ACHN (cell line): Measurements from ENCODE around the gene SYMPK.
"Not testable (repeated sequence)": the region's sequence is repeated elsewhere in the genome, so short reads cannot be mapped to it uniquely, and the experiment has no call there.

Experiments
- DNase-seq: peaks from one replicate; pipeline ENCODE4 v3.0.0-alpha.2; 2015
- in situ Hi-C: cut with HindIII; loops from 2 replicates; pipeline ENCODE4 v1.10.0; 2017; ENCODE audit warnings: low sequenced_read_pairs, low pct_ligation_motif_present, low pct_unique_long_range_greater_than_20kb

The SYMPK gene

DNA sequence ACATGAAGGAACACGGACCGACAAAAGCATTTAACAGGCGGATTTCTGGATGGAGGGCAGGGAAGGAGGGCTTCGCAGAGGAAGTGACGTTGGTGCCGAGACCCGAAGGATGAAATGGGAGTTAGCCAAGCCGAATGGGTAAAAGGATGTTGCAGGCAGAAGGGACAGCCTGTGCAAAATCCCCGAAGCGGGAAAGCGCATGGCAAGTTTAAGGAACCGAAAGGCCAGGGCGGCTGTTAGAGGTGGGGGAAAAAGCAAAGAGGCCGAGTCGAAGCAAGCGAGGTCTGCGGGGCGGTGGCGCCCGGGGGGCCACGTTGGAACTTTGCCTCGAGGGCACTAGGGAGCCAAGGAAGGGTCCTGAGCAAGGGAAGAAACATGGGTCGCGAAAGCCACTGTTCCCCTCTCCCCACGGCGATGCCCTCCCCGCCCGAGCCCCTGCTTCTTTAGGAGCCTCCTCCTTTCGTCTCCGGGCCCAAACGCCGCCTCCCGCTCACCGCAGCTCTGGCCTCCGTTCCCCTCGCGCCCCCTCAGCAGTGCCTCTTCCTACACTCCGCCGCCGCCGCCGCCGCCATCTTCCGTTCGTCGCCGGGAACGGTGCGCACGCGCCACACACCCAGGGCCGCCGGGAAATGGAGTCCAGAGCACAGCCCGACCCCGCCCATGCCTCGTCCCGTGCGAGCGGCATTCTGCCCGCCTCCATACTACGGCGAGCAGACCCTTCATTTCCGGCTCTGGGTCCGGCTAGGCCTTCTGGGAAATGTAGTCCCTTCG is at the start of gene SYMPK:
Gene SYMPK, minus strand, starts transcription at position 584 of the 771 bp plus-strand sequence. CDS start 8,652 bp downstream, outside the sequence.
- in situ Hi-C loops = no loop called here
- DNase-seq = peak; percentile 96

DNA sequence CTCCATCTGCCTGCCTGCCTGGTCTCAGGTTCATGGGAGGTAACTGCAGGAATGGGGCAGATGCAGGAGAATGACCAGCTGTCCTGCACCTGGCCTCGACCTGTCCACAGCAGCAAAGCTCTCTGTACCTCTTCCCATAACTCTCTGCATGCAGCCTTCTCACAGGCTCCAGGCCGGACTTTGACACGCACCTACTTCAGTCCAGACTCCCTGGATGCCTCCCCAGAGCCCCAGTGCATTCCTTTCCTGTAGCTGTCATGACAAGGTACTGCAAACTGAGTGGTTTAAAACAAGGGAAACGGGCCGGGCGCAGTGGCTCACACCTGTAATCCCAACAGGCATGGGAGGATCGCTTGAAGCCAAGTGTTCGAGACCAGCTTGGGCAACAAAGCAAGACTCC is 48.3 kb upstream of the SYMPK start:
- in situ Hi-C loops = no loop called here
- DNase-seq = no peak

DNA sequence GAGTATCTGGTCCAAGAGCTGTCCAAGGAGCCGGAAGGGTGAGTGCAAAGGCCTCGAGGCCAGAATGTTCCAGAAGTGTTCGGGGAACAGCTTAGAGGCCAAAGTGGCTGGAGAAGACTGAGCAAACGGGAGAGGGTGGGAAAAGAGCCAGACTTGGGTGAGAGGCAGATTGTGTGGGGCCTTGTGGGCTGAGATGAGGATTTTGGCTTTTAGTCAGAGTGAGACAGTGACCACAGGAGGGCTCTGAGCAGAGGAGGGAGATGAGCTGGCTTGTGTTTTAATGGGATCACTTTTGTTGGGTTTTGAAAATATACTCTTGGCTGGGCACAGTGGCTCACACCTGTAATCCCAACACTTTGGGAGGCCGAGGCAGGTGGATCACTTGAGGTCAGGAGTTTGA is 46.0 kb upstream of the SYMPK start:
- no peak for DNase-seq
- in situ Hi-C loops = no loop called here

DNA sequence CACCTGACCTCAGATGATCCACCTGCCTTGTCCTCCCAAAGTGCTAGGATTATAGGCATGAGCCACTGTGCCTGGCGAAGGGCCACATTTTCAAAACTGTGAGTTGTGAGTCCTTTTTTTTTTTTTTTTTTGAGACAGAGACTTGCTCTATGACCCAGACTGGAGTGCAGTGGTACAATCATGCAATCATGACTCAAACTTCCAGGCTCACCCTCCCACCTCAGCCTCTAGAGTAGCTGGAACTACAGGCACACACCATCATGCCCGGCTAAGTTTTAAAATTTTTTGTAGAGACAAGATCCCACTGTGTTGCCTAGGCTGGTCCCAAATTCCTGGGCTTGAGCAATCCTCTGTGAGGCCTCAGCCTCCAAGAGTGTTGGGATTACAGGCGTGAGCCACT is 43.3 kb upstream of the SYMPK start:
- DNase-seq = no peak
- in situ Hi-C loops = no loop called here

DNA sequence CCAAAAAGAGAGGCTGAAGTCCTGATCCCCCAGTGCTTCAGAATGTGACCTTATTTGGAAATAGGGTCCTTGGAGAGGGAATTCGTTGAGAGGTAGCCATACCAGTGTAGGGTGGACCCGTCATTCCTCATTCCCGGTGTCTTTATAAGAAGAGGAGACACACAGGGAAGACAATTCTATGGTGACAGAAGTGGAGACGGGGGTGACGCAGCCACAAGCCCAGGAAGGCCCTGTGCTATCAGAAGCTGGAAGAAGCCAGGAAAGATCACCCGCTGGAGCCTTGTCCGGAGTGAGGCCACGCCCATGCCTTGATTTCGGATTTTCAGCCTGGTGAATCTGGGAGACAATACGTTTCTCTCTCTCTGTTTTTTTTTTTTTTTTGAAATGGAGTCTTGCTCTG is 42.1 kb upstream of the SYMPK start:
- no peak for DNase-seq
- in situ Hi-C loops = no loop called here

DNA sequence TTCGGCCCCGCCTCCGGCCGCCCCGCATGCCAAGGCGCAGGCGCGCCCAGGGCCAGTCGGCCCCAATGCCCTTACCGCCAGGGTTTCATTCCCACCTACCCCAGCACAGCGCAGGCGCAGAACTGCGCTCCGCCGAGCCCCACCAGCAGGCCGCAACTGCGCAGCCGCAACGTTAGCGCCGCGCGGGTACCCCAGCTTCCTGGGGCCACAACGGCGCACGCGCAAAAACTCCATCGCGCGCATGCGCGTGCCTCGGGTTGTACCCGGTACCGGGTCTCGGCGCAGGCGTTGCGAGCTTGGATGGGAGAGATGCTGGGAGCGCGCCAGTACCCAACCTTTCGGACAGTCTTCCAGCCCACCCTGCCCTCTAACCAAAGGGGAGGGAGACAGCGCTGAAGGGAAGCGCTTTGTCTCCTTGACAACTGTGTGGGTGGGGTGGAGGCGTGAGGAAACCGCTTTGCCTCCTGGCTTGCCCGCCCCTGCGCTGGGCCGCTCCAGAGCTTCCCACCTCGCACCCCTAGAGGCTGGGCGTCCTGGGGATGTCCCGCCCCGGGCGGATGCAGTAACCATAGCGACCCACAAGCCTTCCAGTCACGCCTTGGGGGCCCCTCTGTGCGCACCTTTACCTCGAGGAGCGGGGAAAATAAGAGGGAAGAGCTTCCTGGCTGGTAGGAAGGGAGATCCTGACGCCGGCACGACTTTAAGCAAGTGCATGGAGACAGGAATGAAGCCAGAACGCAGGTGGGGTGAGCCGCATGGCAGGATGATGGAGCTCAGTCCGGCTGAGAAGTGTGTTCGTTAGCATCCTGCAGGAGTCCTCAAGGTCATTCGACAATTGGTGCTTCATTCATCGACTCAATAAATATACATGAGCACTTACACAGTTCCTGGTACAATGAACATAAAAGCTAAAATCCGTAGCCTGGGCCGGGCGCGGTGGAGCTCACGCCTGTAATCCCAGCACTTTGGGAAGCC is 40.0 kb upstream of the SYMPK start:
- peak; percentile 94 for DNase-seq
- in situ Hi-C loops = no loop called here

DNA sequence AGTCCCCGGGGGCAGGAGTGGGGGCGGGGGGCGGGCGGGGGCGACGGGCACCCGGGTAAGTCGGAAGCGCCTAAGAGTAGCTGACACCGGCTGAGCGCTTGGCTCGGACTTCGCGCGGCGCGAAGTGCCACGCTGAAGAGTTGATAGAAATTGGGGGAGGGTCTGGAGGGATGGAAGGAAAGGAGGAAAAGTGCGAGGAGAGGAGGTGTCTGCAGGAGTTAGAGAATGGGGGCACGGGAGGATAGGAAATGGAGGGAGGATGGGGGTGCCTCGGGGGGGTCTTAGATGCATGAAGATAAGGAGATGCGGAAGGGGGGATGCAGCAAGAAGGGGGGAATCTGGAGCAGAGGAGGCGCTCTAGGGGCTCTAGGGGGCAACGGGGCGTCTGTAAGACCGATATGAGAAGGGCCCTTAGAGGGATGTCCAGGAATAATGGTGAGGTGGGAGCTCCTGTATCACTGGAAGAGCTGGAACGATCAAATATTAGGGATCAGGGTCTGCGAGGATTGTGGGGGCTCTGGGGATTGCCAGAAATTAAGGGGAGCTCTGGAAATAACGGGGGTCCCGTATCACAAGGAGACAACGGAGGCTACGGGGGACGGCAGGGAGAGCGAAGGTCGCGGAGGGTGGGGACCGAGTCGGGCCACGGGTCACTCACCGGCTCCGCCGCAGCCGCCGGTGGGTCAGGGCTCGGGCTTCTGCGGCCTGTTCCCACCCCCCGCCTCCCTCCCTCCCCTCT is 39.1 kb upstream of the SYMPK start, which contains the start of gene MYPOP:
Gene MYPOP, minus strand, starts transcription at position 702 of the 739 bp plus-strand sequence. CDS start 840 bp downstream, outside the sequence.
- in situ Hi-C loops = no loop called here
- DNase-seq = no peak

DNA sequence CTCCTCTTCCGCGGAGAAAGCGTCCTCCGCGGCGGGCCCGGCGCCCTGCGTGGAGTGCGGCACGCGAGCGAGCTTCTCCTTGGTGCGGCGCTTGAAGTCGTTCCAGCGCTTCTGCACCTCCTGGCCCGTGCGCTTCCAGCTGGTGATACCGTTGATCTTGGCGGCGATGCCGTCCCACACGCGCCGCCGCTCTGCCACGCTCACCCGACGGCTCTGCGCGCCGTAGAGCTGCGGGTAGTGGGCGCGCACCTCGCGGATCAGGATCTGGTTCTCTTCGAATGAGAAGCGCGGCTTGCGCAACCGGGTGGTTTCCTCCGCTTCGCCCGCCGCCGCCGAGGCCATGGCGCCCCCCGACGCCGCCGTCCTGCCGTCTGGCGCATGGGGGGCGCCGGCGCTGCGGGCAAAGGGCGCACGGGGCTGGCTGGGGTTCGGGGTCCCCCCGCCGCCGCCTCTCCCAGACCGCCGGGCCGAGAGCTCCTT is 38.5 kb upstream of the SYMPK start:
- in situ Hi-C loops = no loop called here
- no peak for DNase-seq

DNA sequence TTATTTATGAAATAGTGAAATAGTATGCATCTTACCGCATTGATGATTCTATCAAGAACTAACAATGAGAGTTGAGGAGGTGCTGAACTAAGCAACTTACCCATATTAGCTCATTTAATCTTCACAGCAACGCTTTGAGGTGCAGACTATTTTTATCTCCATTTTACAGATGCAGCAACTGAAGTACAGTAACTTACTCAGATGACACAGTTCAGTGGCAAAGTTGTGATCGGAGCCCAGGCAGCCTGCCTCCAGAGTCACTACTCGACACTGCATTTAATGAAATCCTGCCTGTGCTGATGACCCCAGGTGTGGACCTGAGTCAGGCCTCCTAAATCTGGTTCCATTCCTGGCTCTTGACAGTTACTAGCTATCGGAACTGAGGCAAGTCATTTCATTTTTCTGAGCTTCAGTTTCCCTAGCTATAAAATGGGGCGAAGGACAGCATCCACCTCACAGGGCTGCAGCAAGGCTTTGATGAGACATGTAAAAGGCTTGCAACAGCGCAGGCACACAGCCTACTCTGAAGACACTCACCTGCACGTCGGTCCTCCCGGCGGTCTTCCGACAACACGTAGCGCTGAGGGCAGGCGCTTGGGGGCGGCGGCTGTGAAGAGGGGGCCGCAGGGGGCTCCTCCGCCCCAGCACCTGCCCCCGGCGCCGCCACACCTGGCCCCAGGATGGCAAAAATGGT is 37.9 kb upstream of the SYMPK start:
- in situ Hi-C loops = no loop called here
- DNase-seq = no peak

DNA sequence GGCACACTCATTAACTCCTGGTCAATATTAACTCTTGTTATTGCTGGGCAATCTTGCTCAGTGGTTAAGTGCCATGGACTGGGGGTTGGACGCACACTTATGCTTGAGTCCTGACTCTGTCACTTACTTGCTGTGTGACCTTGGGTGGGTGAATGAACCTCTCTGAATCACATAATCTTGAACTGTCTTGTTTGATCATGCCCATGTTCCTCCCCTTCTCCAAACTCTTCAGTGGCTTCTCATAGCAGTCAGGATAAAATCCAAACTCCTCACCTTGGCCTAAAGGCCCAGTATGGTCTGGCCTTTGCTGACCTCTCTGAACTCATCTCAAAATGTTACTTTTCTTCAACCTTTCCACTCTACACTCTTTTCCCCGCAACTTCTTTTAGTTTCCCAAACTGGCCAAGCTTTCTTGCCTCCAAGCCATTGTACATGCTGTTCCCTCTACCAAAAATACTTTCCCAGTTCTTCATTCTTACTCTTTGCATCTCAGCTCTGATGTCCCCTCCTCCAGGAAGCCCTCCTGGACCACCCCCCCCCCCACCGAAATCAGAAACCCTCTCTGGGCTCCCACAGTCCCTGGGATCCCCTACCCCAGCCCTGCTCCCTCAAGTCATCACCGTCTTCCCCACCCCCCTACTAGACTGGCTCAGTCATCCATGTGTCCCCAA is 37.1 kb upstream of the SYMPK start:
- no peak for DNase-seq
- in situ Hi-C loops = no loop called here

DNA sequence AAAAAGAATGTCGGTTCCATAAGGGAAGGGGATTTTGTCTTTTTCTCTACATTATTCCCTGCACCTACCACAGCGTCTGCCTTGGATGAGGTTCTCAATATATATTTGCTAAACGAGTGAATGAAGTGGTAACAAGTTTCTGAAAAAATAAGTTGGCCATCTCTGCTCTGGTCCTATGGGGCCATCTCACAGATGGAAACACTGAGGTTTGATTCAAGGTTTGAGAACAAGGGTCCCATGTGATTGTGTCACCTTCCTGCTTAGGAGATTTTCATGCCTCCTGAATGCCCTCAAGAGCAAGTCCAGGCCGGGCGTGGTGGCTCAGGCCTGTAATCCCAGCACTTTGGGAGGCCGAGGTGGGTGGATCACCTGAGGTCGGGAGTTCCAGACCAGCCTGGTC is 36.3 kb upstream of the SYMPK start:
- in situ Hi-C loops = no loop called here
- DNase-seq = no peak

DNA sequence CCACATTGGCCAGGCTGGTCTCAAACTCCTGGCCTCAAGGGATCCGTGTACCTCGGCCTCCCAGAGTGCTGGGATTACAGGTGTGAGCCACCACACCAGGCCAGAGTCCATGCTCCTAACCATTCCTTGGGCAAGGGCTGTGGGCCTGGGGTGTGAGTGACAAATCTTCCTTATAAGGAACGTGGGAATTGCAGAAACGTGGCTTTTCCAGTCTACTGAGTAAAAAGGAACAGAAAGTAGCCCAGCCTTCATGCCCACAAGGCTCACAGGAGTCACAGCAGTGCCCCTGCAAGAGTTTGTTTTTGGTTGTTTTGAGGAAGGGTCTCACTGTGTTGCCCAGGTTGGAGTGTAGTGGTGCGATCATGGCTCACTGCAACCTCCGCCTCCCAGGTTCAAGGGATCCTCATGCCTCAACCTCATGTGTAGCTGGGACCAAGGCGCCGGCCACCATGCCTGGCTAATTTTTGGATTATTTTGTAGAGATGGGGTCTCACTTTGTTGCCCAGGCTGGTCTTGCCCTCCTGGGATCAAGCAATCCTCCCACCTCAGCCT is 34.4 kb upstream of the SYMPK start:
- in situ Hi-C loops = no loop called here
- DNase-seq = no peak

DNA sequence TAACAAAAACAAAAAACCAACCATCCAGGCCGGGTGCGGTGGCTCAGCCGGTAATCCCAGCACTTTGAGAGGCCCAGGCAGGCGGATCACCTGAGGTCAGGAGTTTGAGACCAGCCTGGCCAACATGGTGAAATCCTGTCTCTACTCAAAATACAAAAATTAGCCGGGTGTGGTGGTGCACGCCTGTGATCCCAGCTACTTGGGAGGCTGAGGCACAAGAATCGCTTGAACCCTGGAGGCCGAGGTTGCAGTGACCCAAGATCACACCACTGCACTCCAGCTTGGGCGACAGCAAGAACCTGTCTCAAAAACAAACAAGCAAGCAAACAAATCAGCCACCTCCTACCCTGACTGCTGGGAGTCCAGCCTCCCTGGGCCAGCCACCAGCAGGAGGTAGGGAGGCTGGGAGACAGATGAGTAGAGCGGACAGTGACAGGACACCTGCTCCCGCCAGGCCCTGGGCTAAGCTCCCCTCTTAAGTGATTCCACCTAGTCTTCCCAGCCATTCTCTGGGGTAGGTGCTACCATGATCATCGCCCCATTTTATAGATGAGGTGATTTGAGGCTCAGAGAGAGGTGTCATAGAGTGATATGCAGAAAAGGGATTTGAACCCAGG is 33.1 kb upstream of the SYMPK start:
- DNase-seq, in situ Hi-C loops: not testable (repeated sequence)

DNA sequence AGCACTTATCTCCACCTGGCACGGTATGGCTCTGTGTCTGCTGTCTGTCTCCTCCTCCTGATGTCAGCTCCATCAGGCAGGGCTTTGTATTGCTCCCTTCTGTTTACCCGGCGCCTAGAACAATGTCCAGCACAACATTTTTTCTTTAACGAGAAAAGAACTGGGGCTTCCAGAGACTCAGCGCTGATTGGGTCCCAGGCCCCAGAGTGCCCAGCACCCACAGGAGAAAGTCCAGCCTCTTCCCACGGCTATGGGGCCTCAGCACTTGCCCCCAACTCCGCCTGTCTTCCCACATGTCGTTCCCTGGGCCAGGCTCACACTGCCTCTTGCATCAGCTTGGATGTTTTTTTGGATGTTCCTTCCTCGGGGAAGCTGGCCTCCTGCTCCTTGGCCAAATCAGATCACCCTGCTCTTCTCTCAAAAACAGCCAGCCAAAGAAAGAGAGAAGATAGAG is 32.6 kb upstream of the SYMPK start:
- in situ Hi-C loops = no loop called here
- no peak for DNase-seq

DNA sequence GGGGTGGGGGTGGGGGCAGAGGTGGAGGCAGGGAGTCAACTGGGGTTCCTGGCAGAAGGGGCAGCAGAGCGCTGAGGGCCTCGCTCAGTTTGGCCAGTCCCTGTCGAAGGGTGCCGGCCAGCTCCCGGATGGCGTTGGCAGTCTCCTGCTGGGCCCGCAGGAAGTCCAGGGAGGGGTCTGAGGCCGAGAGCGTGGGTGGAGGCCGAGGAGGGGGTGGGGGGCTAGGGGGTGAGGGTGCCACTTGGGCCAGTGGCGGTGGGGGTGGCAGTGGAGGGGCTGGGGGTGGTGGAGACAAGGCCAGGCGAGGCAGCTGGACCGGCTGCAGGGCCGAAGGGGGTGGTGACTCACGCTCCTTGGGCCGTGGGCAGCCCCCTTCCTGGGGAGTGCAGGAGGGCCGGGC is 27.9 kb upstream of the SYMPK start:
- no peak for DNase-seq
- in situ Hi-C loops = no loop called here

DNA sequence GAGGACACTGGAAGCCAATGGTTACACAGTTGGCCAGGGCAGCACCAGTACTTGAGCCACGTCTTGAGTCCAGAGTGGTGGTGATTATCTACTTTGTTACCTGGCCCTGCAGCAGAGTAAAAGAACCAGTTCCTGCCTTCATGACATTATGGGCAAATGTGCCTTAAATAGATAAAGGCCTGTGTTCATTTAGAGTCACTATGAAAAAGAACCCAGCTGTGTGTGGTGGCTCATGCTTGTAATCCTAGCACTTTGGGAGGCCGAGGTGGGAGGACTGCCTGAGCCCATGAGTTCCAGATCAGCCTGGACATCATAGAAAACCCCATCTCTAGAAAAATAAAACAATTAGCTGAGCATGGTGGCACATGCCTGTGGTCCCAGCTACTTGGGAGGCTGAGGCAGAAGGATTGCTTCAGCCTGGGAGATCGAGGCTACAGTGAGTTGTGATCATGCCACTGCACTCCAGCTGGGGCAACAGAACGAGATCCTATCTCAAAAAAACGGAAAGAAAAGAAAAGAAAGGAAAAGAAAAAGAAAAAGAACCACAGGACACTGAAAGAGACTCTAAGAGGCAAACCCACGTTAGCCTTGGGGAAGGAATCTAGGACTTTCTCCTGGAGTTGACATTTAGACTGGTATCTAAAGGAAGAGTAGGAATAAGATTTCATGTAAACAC is 26.4 kb upstream of the SYMPK start:
- in situ Hi-C loops = no loop called here
- no peak for DNase-seq
